Upper lobe of left lung (tissue), 6 donors: ENCODE results near the gene CCDC190. TPM values are rescaled to one million over a fixed set of nuclear protein-coding genes. Genes with fewer than 3 reads are reported as not detected.

Experiments
- ATAC-seq, 2 donors: fragments of 200-7000 bp; cut with Tn5 transposase; one replicate each; pipeline ENCODE4 v1.9.1; 2022; ENCODE audit warnings: mild to moderate bottlenecking in 2 of 2, moderate library complexity in 2 of 2; ENCODE audit not compliant: low FRiP score in 2 of 2
- DNase-seq, 2 donors: peaks; one replicate each; pipeline ENCODE4 v3.0.0-alpha.2; 2019 to 2020
- H3K27ac ChIP-seq, 4 donors: fragments of 200-600 bp; sonication (generic); one replicate each; pipeline ENCODE4 v1.5.1; 2016 to 2019
- H3K27me3 ChIP-seq, 4 donors: fragments of 200-600 bp; sonication (generic); one replicate each; pipeline ENCODE4 v1.5.1; 2017 to 2019
- H3K36me3 ChIP-seq, 4 donors: fragments of 200-600 bp; sonication (generic); one replicate each; pipeline ENCODE4 v1.5.1; 2016 to 2019
- H3K4me1 ChIP-seq, 4 donors: fragments of 200-600 bp; sonication (generic); one replicate each; pipeline ENCODE4 v1.5.1; 2018 to 2019
- H3K4me3 ChIP-seq, 4 donors: fragments of 200-600 bp; sonication (generic); one replicate each; pipeline ENCODE4 v1.5.1; 2017 to 2019; ENCODE audit warnings: mild to moderate bottlenecking in 2 of 4, moderate library complexity in 1 of 4
- H3K9me3 ChIP-seq, 4 donors: fragments of 200-600 bp; sonication (generic); one replicate each; pipeline ENCODE4 v1.5.1; 2018 to 2019
- CTCF ChIP-seq, 6 experiments: fragments of 450-650 bp in 4 of 6; fragments of 200-600 bp in 2 of 6; sonication (generic) in 2 of 6; IDR thresholded peaks; one replicate each; pipeline ENCODE4 v1.5.1; 2016 to 2019; ENCODE audit warnings: antibody characterized with exemption in 6 of 6
- EP300 ChIP-seq, 4 donors: sonication (generic); formaldehyde crosslinking; IDR thresholded peaks; one replicate each; pipeline ENCODE4 v1.5.1; 2017; ENCODE audit warnings: antibody characterized with exemption in 4 of 4, control low read depth in 2 of 4
- POLR2A ChIP-seq, 4 donors: fragments of 450-650 bp; IDR thresholded peaks; one replicate each; pipeline ENCODE4 v1.5.1; 2016 to 2017; ENCODE audit warnings: antibody characterized with exemption in 4 of 4, mild to moderate bottlenecking in 2 of 4
- POLR2AphosphoS5 ChIP-seq, 2 donors: sonication (generic); formaldehyde crosslinking; IDR thresholded peaks; one replicate each; pipeline ENCODE4 v1.5.1; 2017; ENCODE audit warnings: antibody characterized with exemption in 2 of 2
- WGBS, 2 donors: methylation state at CpG; one replicate each; pipeline ENCODE4 v1.1.5; 2017 to 2018; 5-methylcytosine and 5-hydroxymethylcytosine counted together
- total RNA-seq, 6 donors: library from RNA; depleted of rRNA in 4 of 6; stranded (reverse); fragments of >200 nt in 4 of 6; gene quantifications; one replicate each; pipeline versions ENCODE4 v1.1.0 to v1.2.1, GENCODE V29; 2016 to 2021
- donor health status: DM: no; HTN: no; CAD: no; lungs with moderate emphysema.
- donor health status: DM: no; HTN: yes; CAD: no; lungs with severe emphysema.

CCDC190 gene
- total RNA-seq, 6 donors from 2014 or later = 0.76 to 48.0 (median 1.5) TPM; not detected in 1

- 69 to 74% methylated on average over 2 of the region's 2 CpGs for WGBS, 2 donors
- no peaks in the 10 kb centered on the region for H3K9me3 ChIP-seq
- no peaks in the 10 kb centered on the region for H3K36me3 ChIP-seq
- DNase-seq (no peak), ATAC-seq (no peak)
- H3K4me1 ChIP-seq = peaks cover 0 to 3% (median 0%) of the 10 kb centered on the region in 4 donors
- H3K4me3 ChIP-seq = no peak overlapping the region
- TF ChIP-seq EP300 (IDR thresholded peaks at IDR 0.05) (no peak), POLR2AphosphoS5 (IDR thresholded peaks at IDR 0.05) (no peak), POLR2A (IDR thresholded peaks at IDR 0.05) (no peak), CTCF (IDR thresholded peaks at IDR 0.05) (no peak)
- H3K27me3 ChIP-seq = no peaks in the 10 kb centered on the region
- H3K27ac ChIP-seq = no peak overlapping the region
Observed at GRCh38 chr1:162849711-162850110, 11.3 kb downstream of the CCDC190 start.

GRCh38 chr1:162847839-162848453, 13.0 kb downstream of the CCDC190 start:
- Histone ChIP-seq H3K4me1 (no peaks in the 10 kb centered on the region), H3K27ac (no peak overlapping the region), H3K4me3 (no peak overlapping the region), H3K9me3 (no peaks in the 10 kb centered on the region), H3K36me3 (no peaks in the 10 kb centered on the region), H3K27me3 (no peaks in the 10 kb centered on the region)
- TF ChIP-seq CTCF (IDR thresholded peaks at IDR 0.05) (peak; percentile 63 to 95 (median 76)), POLR2AphosphoS5 (IDR thresholded peaks at IDR 0.05) (no peak)
- DNase-seq = peak in 1 of 2 donors; percentile 76
- WGBS, 2 donors = 10 to 12% methylated on average over 3 of the region's 3 CpGs
- peak in 1 of 2 donors; percentile 76 for ATAC-seq

- H3K9me3 ChIP-seq = no peaks in the 10 kb centered on the region
- H3K4me3 ChIP-seq = no peak overlapping the region
- DNase-seq = no peak
- 86 to 91% methylated on average over 16 of the region's 16 CpGs for WGBS, 2 donors
- H3K36me3 ChIP-seq = no peaks in the 10 kb centered on the region
- H3K4me1 ChIP-seq = no peaks in the 10 kb centered on the region
- no peak for TF ChIP-seq POLR2A (IDR thresholded peaks at IDR 0.05)
- no peak for TF ChIP-seq POLR2AphosphoS5 (IDR thresholded peaks at IDR 0.05)
- no peak for TF ChIP-seq CTCF (IDR thresholded peaks at IDR 0.05)
- TF ChIP-seq EP300 (IDR thresholded peaks at IDR 0.05) = no peak
- H3K27ac ChIP-seq = no peak overlapping the region
- ATAC-seq = no peak
- no peaks in the 10 kb centered on the region for H3K27me3 ChIP-seq
Observed at GRCh38 chr1:162846256-162847212, 14.4 kb downstream of the CCDC190 start.

GRCh38 chr1:162844153-162844552, 16.8 kb downstream of the CCDC190 start:
- no peak overlapping the region for H3K27ac ChIP-seq
- WGBS, 2 donors = 91 to 93% methylated on average over 1 of the region's 1 CpG
- H3K4me3 ChIP-seq = no peak overlapping the region
- TF ChIP-seq EP300 (IDR thresholded peaks at IDR 0.05) (no peak), POLR2A (IDR thresholded peaks at IDR 0.05) (no peak), CTCF (IDR thresholded peaks at IDR 0.05) (no peak), POLR2AphosphoS5 (IDR thresholded peaks at IDR 0.05) (no peak)
- no peaks in the 10 kb centered on the region for H3K36me3 ChIP-seq
- DNase-seq = no peak
- no peaks in the 10 kb centered on the region for H3K27me3 ChIP-seq
- ATAC-seq = no peak
- H3K9me3 ChIP-seq = peaks cover 0 to 5% (median 2%) of the 10 kb centered on the region in 4 donors
- no peaks in the 10 kb centered on the region for H3K4me1 ChIP-seq
